ENCODE data around the gene CDCA4. TPM values are rescaled to one million over a fixed set of nuclear protein-coding genes. Genes with fewer than 3 reads are reported as not detected.
A peak's percentile ranks its signal among the peaks of the same experiment; 100 is the strongest.

Gene CDCA4
- total and polyA plus RNA-seq, 9 donors = 15.6 to 28.0 (median 22.3) TPM

- 45% methylated on average over 18 of the region's 21 CpGs for WGBS (ENCODE audit: insufficient coverage)
- Histone ChIP-seq H3K4me3 (ENCODE audit: low read length) (no peak overlapping the region), H3K36me3 (ENCODE audit: control insufficient read depth, insufficient read depth, low read length) (no peaks in the 10 kb centered on the region), H3K27ac (ENCODE audit: low read length) (no peak overlapping the region), H3K9me3 (replicated peaks; ENCODE audit: control insufficient read depth, low read depth, low read length) (no peaks in the 10 kb centered on the region), H3K27me3 (ENCODE audit: control insufficient read depth, insufficient read depth, low read length) (peaks cover 21% of the 10 kb centered on the region), H3K4me1 (ENCODE audit: control insufficient read depth, insufficient read depth, low read length) (peaks cover 81% of the 10 kb centered on the region)
- DNase-seq = peak; percentile 69
Measured at GRCh38 chr14:104976198-104977007, 44.5 kb downstream of the CDCA4 start.

GRCh38 chr14:104975481-104976197 is 45.2 kb downstream of the CDCA4 start:
- peaks cover 21% of the 10 kb centered on the region for H3K27me3 ChIP-seq (ENCODE audit: control insufficient read depth, insufficient read depth, low read length)
- no peaks in the 10 kb centered on the region for H3K9me3 ChIP-seq (replicated peaks; ENCODE audit: control insufficient read depth, low read depth, low read length)
- no peaks in the 10 kb centered on the region for H3K36me3 ChIP-seq (ENCODE audit: control insufficient read depth, insufficient read depth, low read length)
- H3K4me1 ChIP-seq (ENCODE audit: control insufficient read depth, insufficient read depth, low read length) = peaks cover 80% of the 10 kb centered on the region
- H3K4me3 ChIP-seq (ENCODE audit: low read length) = no peak overlapping the region
- peak; percentile 21 for DNase-seq
- 62% methylated on average over 17 of the region's 21 CpGs for WGBS (ENCODE audit: insufficient coverage)
- H3K27ac ChIP-seq (ENCODE audit: low read length) = no peak overlapping the region

- 94% methylated on average over 9 of the region's 14 CpGs for WGBS (ENCODE audit: insufficient coverage)
- no peaks in the 10 kb centered on the region for H3K9me3 ChIP-seq (replicated peaks; ENCODE audit: control insufficient read depth, low read depth, low read length)
- peaks cover 80% of the 10 kb centered on the region for H3K4me1 ChIP-seq (ENCODE audit: control insufficient read depth, insufficient read depth, low read length)
- H3K4me3 ChIP-seq (ENCODE audit: low read length) = no peak overlapping the region
- H3K27ac ChIP-seq (ENCODE audit: low read length) = no peak overlapping the region
- no peaks in the 10 kb centered on the region for H3K36me3 ChIP-seq (ENCODE audit: control insufficient read depth, insufficient read depth, low read length)
- H3K27me3 ChIP-seq (ENCODE audit: control insufficient read depth, insufficient read depth, low read length) = peaks cover 21% of the 10 kb centered on the region
- peak; percentile 12 for DNase-seq
Measured at GRCh38 chr14:104974665-104975390, 46.1 kb downstream of the CDCA4 start.

- Histone ChIP-seq H3K36me3 (ENCODE audit: control insufficient read depth, insufficient read depth, low read length) (no peaks in the 10 kb centered on the region), H3K4me1 (ENCODE audit: control insufficient read depth, insufficient read depth, low read length) (peaks cover 82% of the 10 kb centered on the region), H3K27ac (ENCODE audit: low read length) (peak overlapping the region; percentile 72)
Measured at GRCh38 chr14:104974146-104974541, 46.7 kb downstream of the CDCA4 start.

GRCh38 chr14:104973385-104974145 is 47.3 kb downstream of the CDCA4 start:
- Histone ChIP-seq H3K36me3 (ENCODE audit: control insufficient read depth, insufficient read depth, low read length) (no peaks in the 10 kb centered on the region), H3K9me3 (replicated peaks; ENCODE audit: control insufficient read depth, low read depth, low read length) (no peaks in the 10 kb centered on the region), H3K27me3 (ENCODE audit: control insufficient read depth, insufficient read depth, low read length) (peaks cover 20% of the 10 kb centered on the region), H3K27ac (ENCODE audit: low read length) (peak overlapping the region; percentile 78), H3K4me3 (ENCODE audit: low read length) (no peak overlapping the region), H3K4me1 (ENCODE audit: control insufficient read depth, insufficient read depth, low read length) (peaks cover 82% of the 10 kb centered on the region)
- WGBS (ENCODE audit: insufficient coverage) = 29% methylated on average over 12 of the region's 23 CpGs
- peak; percentile 95 for DNase-seq

More at GRCh38 chr14:104974146-104974541, 46.7 kb downstream of the CDCA4 start:
- 57% methylated on average over 9 of the region's 13 CpGs for WGBS (ENCODE audit: insufficient coverage)
- H3K27me3 ChIP-seq (ENCODE audit: control insufficient read depth, insufficient read depth, low read length) = peaks cover 19% of the 10 kb centered on the region
- H3K4me3 ChIP-seq (ENCODE audit: low read length) = no peak overlapping the region
- no peak for DNase-seq
- no peaks in the 10 kb centered on the region for H3K9me3 ChIP-seq (replicated peaks; ENCODE audit: control insufficient read depth, low read depth, low read length)

- no peaks in the 10 kb centered on the region for H3K9me3 ChIP-seq (replicated peaks; ENCODE audit: control insufficient read depth, low read depth, low read length)
- 58% methylated on average over 8 of the region's 12 CpGs for WGBS (ENCODE audit: insufficient coverage)
- H3K27ac ChIP-seq (ENCODE audit: low read length) = peak overlapping the region; percentile 78
- no peak overlapping the region for H3K4me3 ChIP-seq (ENCODE audit: low read length)
- peak; percentile 79 for DNase-seq
- peaks cover 84% of the 10 kb centered on the region for H3K4me1 ChIP-seq (ENCODE audit: control insufficient read depth, insufficient read depth, low read length)
- H3K36me3 ChIP-seq (ENCODE audit: control insufficient read depth, insufficient read depth, low read length) = no peaks in the 10 kb centered on the region
- peaks cover 22% of the 10 kb centered on the region for H3K27me3 ChIP-seq (ENCODE audit: control insufficient read depth, insufficient read depth, low read length)
Measured at GRCh38 chr14:104973135-104973384, 47.8 kb downstream of the CDCA4 start.

- peak overlapping the region; percentile 78 for H3K27ac ChIP-seq (ENCODE audit: low read length)
- H3K4me1 ChIP-seq (ENCODE audit: control insufficient read depth, insufficient read depth, low read length) = peaks cover 87% of the 10 kb centered on the region
Measured at GRCh38 chr14:104972301-104973134, 48.4 kb downstream of the CDCA4 start.

GRCh38 chr14:104971447-104972240 is 49.2 kb downstream of the CDCA4 start:
- H3K4me1 ChIP-seq (ENCODE audit: control insufficient read depth, insufficient read depth, low read length) = peaks cover 87% of the 10 kb centered on the region
- no peaks in the 10 kb centered on the region for H3K36me3 ChIP-seq (ENCODE audit: control insufficient read depth, insufficient read depth, low read length)
- peak; percentile 10 for DNase-seq
- no peak overlapping the region for H3K4me3 ChIP-seq (ENCODE audit: low read length)
- H3K27ac ChIP-seq (ENCODE audit: low read length) = peak overlapping the region; percentile 40
- WGBS (ENCODE audit: insufficient coverage) = 79% methylated on average over 10 of the region's 12 CpGs
- H3K9me3 ChIP-seq (replicated peaks; ENCODE audit: control insufficient read depth, low read depth, low read length) = no peaks in the 10 kb centered on the region
- peaks cover 19% of the 10 kb centered on the region for H3K27me3 ChIP-seq (ENCODE audit: control insufficient read depth, insufficient read depth, low read length)

More at GRCh38 chr14:104972301-104973134, 48.4 kb downstream of the CDCA4 start:
- peaks cover 21% of the 10 kb centered on the region for H3K27me3 ChIP-seq (ENCODE audit: control insufficient read depth, insufficient read depth, low read length)
- WGBS (ENCODE audit: insufficient coverage) = 66% methylated on average over 20 of the region's 28 CpGs
- DNase-seq = peak; percentile 73
- H3K4me3 ChIP-seq (ENCODE audit: low read length) = no peak overlapping the region
- no peaks in the 10 kb centered on the region for H3K36me3 ChIP-seq (ENCODE audit: control insufficient read depth, insufficient read depth, low read length)
- H3K9me3 ChIP-seq (replicated peaks; ENCODE audit: control insufficient read depth, low read depth, low read length) = no peaks in the 10 kb centered on the region
